ENCODE measurements around the gene PPP1R11. TPM values are rescaled to one million over a fixed set of nuclear protein-coding genes. Genes with fewer than 3 reads are reported as not detected.
A peak's percentile ranks its signal among the peaks of the same experiment; 100 is the strongest.

Gene PPP1R11
- total RNA-seq, 5 donors from 2014 or later (not counting 1 experiment from before 2014, with no cell fraction given) = 47.2 to 61.4 (median 55.6) TPM

GRCh38 chr6:30055513-30055912 lies 11.5 kb upstream of the PPP1R11 start:
- Mint-ChIP-seq H3K9me3 (no peaks in the 10 kb centered on the region), H3K27ac (no peak overlapping the region), H3K4me3 (no peak overlapping the region), H3K27me3 (no peaks in the 10 kb centered on the region), H3K4me1 (peaks cover 12 to 15% (median 14%) of the 10 kb centered on the region in 3 donors), H3K36me3 (peaks cover 45% of the 10 kb centered on the region)
- DNase-seq = no peak
- Histone ChIP-seq H3K4me1 (ENCODE audit: control insufficient read depth in 1 of 2, extremely low read depth in 1 of 2, insufficient read depth in 2 of 2, low read length in 2 of 2) (peaks cover 7 to 10% of the 10 kb centered on the region in 2 experiments), H3K4me3 (ENCODE audit: control insufficient read depth in 1 of 2, extremely low read depth in 1 of 2, low read length in 1 of 2) (no peak overlapping the region), H3K36me3 (ENCODE audit: control insufficient read depth in 2 of 2, extremely low read depth in 1 of 2, insufficient read depth in 1 of 2, low read length in 1 of 2) (peaks cover 0 to 35% of the 10 kb centered on the region in 2 donors), H3K27ac (ENCODE audit: low read length) (no peak overlapping the region), H3K9me3 (no peaks in the 10 kb centered on the region), H3K27me3 (replicated peaks in 1 of 2; ENCODE audit: control insufficient read depth in 2 of 2, extremely low read depth in 1 of 2, insufficient read depth in 2 of 2, low read length in 1 of 2) (no peaks in the 10 kb centered on the region)
- ATAC-seq (replicated peaks in 1 of 4) = no peak
- POLR2A ChIA-PET = no interaction called here
- CTCF ChIA-PET = no interaction called here
- no CpG with 5 or more reads among the region's 1 CpG for WGBS (ENCODE audit: insufficient coverage)

GRCh38 chr6:30060606-30061091 lies 6.3 kb upstream of the PPP1R11 start:
- Histone ChIP-seq H3K4me3 (ENCODE audit: control insufficient read depth in 1 of 2, extremely low read depth in 1 of 2, low read length in 1 of 2) (peak overlapping the region; percentile 92 to 99), H3K27ac (ENCODE audit: low read length) (peak overlapping the region; percentile 96), H3K27me3 (replicated peaks in 1 of 2; ENCODE audit: control insufficient read depth in 2 of 2, extremely low read depth in 1 of 2, insufficient read depth in 2 of 2, low read length in 1 of 2) (no peaks in the 10 kb centered on the region), H3K4me1 (ENCODE audit: control insufficient read depth in 1 of 2, extremely low read depth in 1 of 2, insufficient read depth in 2 of 2, low read length in 2 of 2) (peaks cover 24 to 28% of the 10 kb centered on the region in 2 experiments), H3K9me3 (no peaks in the 10 kb centered on the region), H3K36me3 (ENCODE audit: control insufficient read depth in 2 of 2, extremely low read depth in 1 of 2, insufficient read depth in 1 of 2, low read length in 1 of 2) (peaks cover 0 to 39% of the 10 kb centered on the region in 2 donors)
- peaks cover 33 to 44% (median 40%) of the 10 kb centered on the region in 3 donors for H3K4me1 Mint-ChIP-seq
- POLR2A ChIA-PET = interaction anchor here in 1 of 2 donors (0.6 to 0.7 kb wide), 3 partner anchors 149 to 510 kb away, joined by 3 to 4 read pairs (median 3); no protein-coding TSS in a partner anchor
- 0% methylated on average over 16 of the region's 24 CpGs for WGBS (ENCODE audit: insufficient coverage)
- H3K9me3 Mint-ChIP-seq = no peaks in the 10 kb centered on the region
- DNase-seq (peak in 13 of 35 experiments; percentile 14 to 55 (median 26)), ATAC-seq (replicated peaks in 1 of 4) (peak; percentile 10 to 49 (median 23))
- peaks cover 45% of the 10 kb centered on the region for H3K36me3 Mint-ChIP-seq
- CTCF ChIA-PET = interaction anchor here in 1 of 2 donors (0.7 to 1.3 kb wide), 3 partner anchors 42 to 411 kb away, joined by 3 to 4 read pairs (median 3); no protein-coding TSS in a partner anchor
- H3K27ac Mint-ChIP-seq = peak overlapping the region; percentile 98 to 99
- H3K27me3 Mint-ChIP-seq = no peaks in the 10 kb centered on the region
- peak overlapping the region; percentile 94 to 99 (median 99) for H3K4me3 Mint-ChIP-seq

- peaks cover 30 to 34% of the 10 kb centered on the region in 2 experiments for H3K4me1 ChIP-seq (ENCODE audit: control insufficient read depth in 1 of 2, extremely low read depth in 1 of 2, insufficient read depth in 2 of 2, low read length in 2 of 2)
- peaks cover 0 to 35% of the 10 kb centered on the region in 2 donors for H3K36me3 ChIP-seq (ENCODE audit: control insufficient read depth in 2 of 2, extremely low read depth in 1 of 2, insufficient read depth in 1 of 2, low read length in 1 of 2)
- 0% methylated on average over 47 of the region's 48 CpGs for whole genome bisulfite sequencing (ENCODE audit: insufficient coverage)
- H3K36me3 Mint-ChIP-seq = peaks cover 39% of the 10 kb centered on the region
- H3K9me3 ChIP-seq = no peaks in the 10 kb centered on the region
- H3K27me3 ChIP-seq (replicated peaks in 1 of 2; ENCODE audit: control insufficient read depth in 2 of 2, extremely low read depth in 1 of 2, insufficient read depth in 2 of 2, low read length in 1 of 2) = no peaks in the 10 kb centered on the region
- H3K4me3 Mint-ChIP-seq = peak within 1 kb of the TSS; percentile 94 to 99 (median 99)
- H3K4me1 Mint-ChIP-seq = peaks cover 39 to 50% (median 46%) of the 10 kb centered on the region in 3 donors
- peak; percentile 92 to 96 (median 94) for ATAC-seq (replicated peaks in 1 of 4)
- H3K27me3 Mint-ChIP-seq = no peaks in the 10 kb centered on the region
- POLR2A ChIA-PET = interaction anchor here in 1 of 2 donors (0.7 kb wide), 2 partner anchors 148 to 168 kb away, joined by 3 to 4 read pairs; no protein-coding TSS in a partner anchor
- H3K27ac ChIP-seq (ENCODE audit: low read length) = peak within 1 kb of the TSS; percentile 96
- H3K9me3 Mint-ChIP-seq = no peaks in the 10 kb centered on the region
- peak within 1 kb of the TSS; percentile 98 to 99 for H3K27ac Mint-ChIP-seq
- DNase-seq = peak; percentile 65 to 96 (median 84)
- peak within 1 kb of the TSS; percentile 92 to 99 for H3K4me3 ChIP-seq (ENCODE audit: control insufficient read depth in 1 of 2, extremely low read depth in 1 of 2, low read length in 1 of 2)
- CTCF ChIA-PET = interaction anchor here in 1 of 2 donors (0.8 to 1.0 kb wide), 2 partner anchors 213 to 411 kb away, joined by 3 read pairs; no protein-coding TSS in a partner anchor
Measured at GRCh38 chr6:30061092-30061857, 5.7 kb upstream of the PPP1R11 start, which contains the start of gene POLR1H. POLR1H (plus strand) TSS chr6:30061265; CDS start chr6:30061525, 260 bp downstream.

GRCh38 chr6:30061858-30062458 lies 5.0 kb upstream of the PPP1R11 start:
- CTCF ChIA-PET = interaction anchor here in 1 of 2 donors (0.7 to 0.8 kb wide), 2 partner anchors 214 to 1223 kb away, joined by 3 to 6 read pairs; no protein-coding TSS in a partner anchor
- H3K27ac ChIP-seq (ENCODE audit: low read length) = peak overlapping the region; percentile 96
- 6% methylated on average over 6 of the region's 13 CpGs for WGBS (ENCODE audit: insufficient coverage)
- peaks cover 30 to 34% of the 10 kb centered on the region in 2 experiments for H3K4me1 ChIP-seq (ENCODE audit: control insufficient read depth in 1 of 2, extremely low read depth in 1 of 2, insufficient read depth in 2 of 2, low read length in 2 of 2)
- no peaks in the 10 kb centered on the region for H3K9me3 Mint-ChIP-seq
- POLR2A ChIA-PET = no interaction called here
- no peaks in the 10 kb centered on the region for H3K27me3 ChIP-seq (replicated peaks in 1 of 2; ENCODE audit: control insufficient read depth in 2 of 2, extremely low read depth in 1 of 2, insufficient read depth in 2 of 2, low read length in 1 of 2)
- H3K36me3 ChIP-seq (ENCODE audit: control insufficient read depth in 2 of 2, extremely low read depth in 1 of 2, insufficient read depth in 1 of 2, low read length in 1 of 2) = peaks cover 0 to 29% of the 10 kb centered on the region in 2 donors
- peak overlapping the region; percentile 98 to 99 for H3K27ac Mint-ChIP-seq
- H3K27me3 Mint-ChIP-seq = no peaks in the 10 kb centered on the region
- ATAC-seq (replicated peaks in 1 of 4) (peak in 1 of 4 experiments; percentile 41), DNase-seq (peak in 15 of 35 experiments; percentile 20 to 70 (median 36))
- H3K4me1 Mint-ChIP-seq = peaks cover 45 to 57% (median 53%) of the 10 kb centered on the region in 3 donors
- H3K9me3 ChIP-seq = no peaks in the 10 kb centered on the region
- peaks cover 38% of the 10 kb centered on the region for H3K36me3 Mint-ChIP-seq
- peak overlapping the region; percentile 94 to 99 (median 99) for H3K4me3 Mint-ChIP-seq
- H3K4me3 ChIP-seq (ENCODE audit: control insufficient read depth in 1 of 2, extremely low read depth in 1 of 2, low read length in 1 of 2) = peak overlapping the region; percentile 92 to 99

- Histone ChIP-seq H3K36me3 (ENCODE audit: control insufficient read depth in 2 of 2, extremely low read depth in 1 of 2, insufficient read depth in 1 of 2, low read length in 1 of 2) (peaks cover 0 to 22% of the 10 kb centered on the region in 2 donors), H3K4me1 (ENCODE audit: control insufficient read depth in 1 of 2, extremely low read depth in 1 of 2, insufficient read depth in 2 of 2, low read length in 2 of 2) (peaks cover 34 to 36% of the 10 kb centered on the region in 2 experiments), H3K9me3 (no peaks in the 10 kb centered on the region), H3K4me3 (ENCODE audit: control insufficient read depth in 1 of 2, extremely low read depth in 1 of 2, low read length in 1 of 2) (peak overlapping the region in 1 of 2 donors; percentile 92), H3K27ac (ENCODE audit: low read length) (peak overlapping the region; percentile 96), H3K27me3 (replicated peaks in 1 of 2; ENCODE audit: control insufficient read depth in 2 of 2, extremely low read depth in 1 of 2, insufficient read depth in 2 of 2, low read length in 1 of 2) (no peaks in the 10 kb centered on the region)
- H3K9me3 Mint-ChIP-seq = no peaks in the 10 kb centered on the region
- ChIA-PET CTCF (interaction anchor here in 1 of 2 donors (0.7 to 0.8 kb wide), 2 partner anchors 215 to 1223 kb away, joined by 3 to 6 read pairs; no protein-coding TSS in a partner anchor), POLR2A (no interaction called here)
- H3K4me3 Mint-ChIP-seq = peak overlapping the region; percentile 94 to 99 (median 99)
- H3K36me3 Mint-ChIP-seq = peaks cover 34% of the 10 kb centered on the region
- H3K4me1 Mint-ChIP-seq = peaks cover 52 to 62% (median 57%) of the 10 kb centered on the region in 3 donors
- peak in 1 of 35 experiments; percentile 30 for DNase-seq
- peak overlapping the region; percentile 98 to 99 for H3K27ac Mint-ChIP-seq
- WGBS (ENCODE audit: insufficient coverage) = 40% methylated on average over 1 of the region's 7 CpGs
- no peaks in the 10 kb centered on the region for H3K27me3 Mint-ChIP-seq
- ATAC-seq (replicated peaks in 1 of 4) = no peak
Measured at GRCh38 chr6:30062471-30063178, 4.4 kb upstream of the PPP1R11 start.

All from T-cell (primary cell).